Spleen (tissue), 7 donors: ENCODE measurements around the gene TCP10L.

Source experiments
- CTCF ChIP-seq, 11 experiments: fragments of 200-600 bp in 7 of 11; fragments of 450-650 bp in 4 of 11; sonication (generic) in 4 of 11; IDR thresholded peaks in 8 of 11; conservative IDR thresholded peaks in 3 of 11; 1 replicate in 7 of 11; 2 replicates in 4 of 11; pipeline versions ENCODE4 v1.4.0 to v1.8.0; 2016 to 2021; ENCODE audit warnings: antibody characterized with exemption in 11 of 11, inconsistent platforms in 4 of 11, mild to moderate bottlenecking in 1 of 11
- POLR2A ChIP-seq, 3 donors: fragments of 450-650 bp; IDR thresholded peaks; one replicate each; pipeline ENCODE4 v1.5.1; 2017; ENCODE audit warnings: antibody characterized with exemption in 3 of 3, mild to moderate bottlenecking in 1 of 3
- POLR2AphosphoS5 ChIP-seq, 3 donors: sonication (generic); formaldehyde crosslinking; IDR thresholded peaks; one replicate each; pipeline ENCODE4 v1.5.1; 2017; ENCODE audit warnings: antibody characterized with exemption in 3 of 3
- donor health status: DM: no; HTN: no; CAD: no; lungs with moderate emphysema.
- donor health status: DM: no; HTN: no; CAD: no.
- donor health status: DM: no; HTN: no; CAD: no.

GRCh38 chr21:32537569-32537881, 47.8 kb downstream of the TCP10L start:
- TF ChIP-seq POLR2A (IDR thresholded peaks at IDR 0.05), result no peak
- TF ChIP-seq CTCF (IDR thresholded peaks at IDR 0.05 in 8 of 11, conservative IDR thresholded peaks at IDR 0.05 in 3 of 11), result no peak
- no peak for TF ChIP-seq POLR2AphosphoS5 (IDR thresholded peaks at IDR 0.05)
